ENCODE measurements around the gene DCP1A.
"Not testable (repeated sequence)": the region's sequence is repeated elsewhere in the genome, so short reads cannot be mapped to it uniquely, and the experiment has no call there.

The DCP1A gene

GRCh38 chr3:53274938-53275605, 72.3 kb downstream of the DCP1A start:
- DNase-seq (ENCODE audit: low spot score) = no peak
- in situ Hi-C loops (cut with MboI; ENCODE audit: low pct_unique_long_range_greater_than_20kb, low sequenced_read_pairs, unreplicated experiment) = no loop called here
- TF ChIP-seq, protein P1, sequence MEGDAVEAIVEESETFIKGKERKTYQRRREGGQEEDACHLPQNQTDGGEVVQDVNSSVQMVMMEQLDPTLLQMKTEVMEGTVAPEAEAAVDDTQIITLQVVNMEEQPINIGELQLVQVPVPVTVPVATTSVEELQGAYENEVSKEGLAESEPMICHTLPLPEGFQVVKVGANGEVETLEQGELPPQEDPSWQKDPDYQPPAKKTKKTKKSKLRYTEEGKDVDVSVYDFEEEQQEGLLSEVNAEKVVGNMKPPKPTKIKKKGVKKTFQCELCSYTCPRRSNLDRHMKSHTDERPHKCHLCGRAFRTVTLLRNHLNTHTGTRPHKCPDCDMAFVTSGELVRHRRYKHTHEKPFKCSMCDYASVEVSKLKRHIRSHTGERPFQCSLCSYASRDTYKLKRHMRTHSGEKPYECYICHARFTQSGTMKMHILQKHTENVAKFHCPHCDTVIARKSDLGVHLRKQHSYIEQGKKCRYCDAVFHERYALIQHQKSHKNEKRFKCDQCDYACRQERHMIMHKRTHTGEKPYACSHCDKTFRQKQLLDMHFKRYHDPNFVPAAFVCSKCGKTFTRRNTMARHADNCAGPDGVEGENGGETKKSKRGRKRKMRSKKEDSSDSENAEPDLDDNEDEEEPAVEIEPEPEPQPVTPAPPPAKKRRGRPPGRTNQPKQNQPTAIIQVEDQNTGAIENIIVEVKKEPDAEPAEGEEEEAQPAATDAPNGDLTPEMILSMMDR (IDR thresholded peaks at IDR 0.05; ENCODE audit: extremely low read depth, insufficient read depth, missing control alignments) = no peak

GRCh38 chr3:53273146-53273670, 74.1 kb downstream of the DCP1A start:
- in situ Hi-C loops (cut with MboI; ENCODE audit: low pct_unique_long_range_greater_than_20kb, low sequenced_read_pairs, unreplicated experiment) = no loop called here
- no peak for DNase-seq (ENCODE audit: low spot score)
- TF ChIP-seq, protein P1 (IDR thresholded peaks at IDR 0.05; ENCODE audit: extremely low read depth, insufficient read depth, missing control alignments) = no peak

GRCh38 chr3:53269888-53270880, 77.2 kb downstream of the DCP1A start:
- TF ChIP-seq, protein P1 (IDR thresholded peaks at IDR 0.05; ENCODE audit: extremely low read depth, insufficient read depth, missing control alignments) = no peak
- in situ Hi-C loops (cut with MboI; ENCODE audit: low pct_unique_long_range_greater_than_20kb, low sequenced_read_pairs, unreplicated experiment) = no loop called here
- peak; percentile 46 for DNase-seq (ENCODE audit: low spot score)

GRCh38 chr3:53269193-53269592, 78.2 kb downstream of the DCP1A start:
- in situ Hi-C loops (cut with MboI; ENCODE audit: low pct_unique_long_range_greater_than_20kb, low sequenced_read_pairs, unreplicated experiment); DNase-seq (ENCODE audit: low spot score): not testable (repeated sequence)

- TF ChIP-seq, protein P1 (IDR thresholded peaks at IDR 0.05; ENCODE audit: extremely low read depth, insufficient read depth, missing control alignments) = no peak
- no peak for DNase-seq (ENCODE audit: low spot score)
- in situ Hi-C loops (cut with MboI; ENCODE audit: low pct_unique_long_range_greater_than_20kb, low sequenced_read_pairs, unreplicated experiment) = no loop called here
Measured at GRCh38 chr3:53267766-53268165, 79.6 kb downstream of the DCP1A start.

DNA sequence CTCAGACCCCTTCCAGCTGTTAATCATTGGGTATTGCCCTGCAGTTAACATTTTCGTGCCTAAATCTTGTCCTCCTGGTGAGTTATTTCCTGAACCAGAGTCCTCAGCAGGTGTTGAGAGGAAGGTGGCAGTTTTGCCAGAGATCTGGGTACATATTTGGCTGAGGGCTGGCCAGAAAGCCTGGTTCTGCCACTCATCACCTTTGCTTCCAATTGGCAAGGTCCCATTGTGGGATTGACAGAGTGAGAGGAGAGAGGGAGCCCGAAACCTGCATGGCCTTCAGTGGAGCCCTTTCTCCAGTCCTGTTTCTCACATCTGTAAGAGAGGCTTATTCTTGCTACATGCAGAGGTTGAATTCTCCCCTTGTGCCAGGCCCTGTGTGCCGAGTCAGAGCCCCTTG, 82.6 kb downstream of the DCP1A start:
- no peak for DNase-seq (ENCODE audit: low spot score)
- in situ Hi-C loops (cut with MboI; ENCODE audit: low pct_unique_long_range_greater_than_20kb, low sequenced_read_pairs, unreplicated experiment) = no loop called here
- TF ChIP-seq, protein P1 (IDR thresholded peaks at IDR 0.05; ENCODE audit: extremely low read depth, insufficient read depth, missing control alignments) = no peak

Measured in GM13977 (cell line).